ENCODE data around the gene SLC23A3. TPM values are rescaled to one million over a fixed set of nuclear protein-coding genes. Genes with fewer than 3 reads are reported as not detected.

The SLC23A3 gene
- polyA plus RNA-seq, 1 donor = 1.1 TPM

DNA sequence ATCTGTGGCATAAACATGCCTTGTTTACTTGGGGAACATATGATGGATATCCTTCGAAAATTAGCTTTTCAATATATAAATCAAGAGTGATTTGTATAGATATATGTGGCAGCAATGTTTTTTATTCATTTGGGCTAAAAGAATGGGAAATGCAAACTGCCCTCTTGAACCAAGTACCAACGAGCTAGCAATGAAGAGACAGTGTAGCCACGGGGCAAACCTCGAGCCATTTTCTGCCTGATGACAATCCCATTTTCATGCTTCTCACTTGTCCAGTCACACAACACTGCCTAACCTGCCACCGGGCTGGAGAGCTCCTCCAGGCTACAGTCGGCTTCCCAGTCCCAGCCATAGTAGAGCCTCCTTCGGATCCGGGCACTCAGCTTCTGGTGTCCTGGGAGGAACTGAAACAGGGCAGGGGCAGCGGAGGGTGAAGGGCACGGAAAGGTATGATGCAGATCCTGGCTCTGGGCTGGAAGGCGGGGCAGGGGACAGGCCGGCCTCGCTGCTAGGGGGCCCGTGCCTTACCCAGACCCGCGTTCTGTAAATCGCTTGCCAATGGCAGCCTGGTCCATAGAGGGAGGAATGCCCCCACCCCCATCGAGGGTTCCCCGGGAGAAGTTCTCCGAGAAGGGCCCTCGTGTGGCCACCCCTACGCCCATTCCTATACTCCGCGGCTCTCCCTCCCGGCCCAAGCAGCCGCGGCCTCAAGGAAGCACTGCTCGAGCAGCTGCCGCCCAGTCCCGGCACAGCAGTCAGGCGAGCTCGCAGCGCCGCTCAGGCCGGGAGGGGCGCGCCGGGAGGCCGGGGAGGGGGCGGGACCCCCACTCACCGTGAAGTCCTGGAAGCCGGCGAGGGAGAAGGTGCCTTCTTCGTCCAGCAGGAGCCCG lies 6.3 kb upstream of the SLC23A3 start:
- peak; percentile 28 for DNase-seq

GRCh38 chr2:219175486-219175885 lies 5.7 kb upstream of the SLC23A3 start:
- no peak for DNase-seq

GRCh38 chr2:219174801-219175200 lies 5.0 kb upstream of the SLC23A3 start:
- no peak for DNase-seq

DNA sequence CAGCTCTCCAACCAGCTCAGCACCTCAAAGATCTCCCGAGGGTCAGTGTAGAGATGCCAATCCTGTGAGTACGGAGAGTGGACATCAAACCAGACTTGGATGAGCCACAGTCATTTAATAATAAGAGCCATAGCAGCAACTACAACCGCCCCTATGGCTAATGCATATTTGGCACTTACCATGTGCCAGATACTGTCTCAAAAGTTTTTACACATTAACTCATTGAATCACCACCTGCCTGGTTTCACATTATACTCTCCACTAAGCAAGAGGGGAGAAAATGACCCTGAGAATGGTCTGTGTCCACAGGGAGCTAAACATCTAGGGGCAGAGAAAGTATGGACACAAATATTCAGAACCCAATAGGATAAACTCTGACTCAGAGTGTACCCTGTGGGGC lies 4.3 kb upstream of the SLC23A3 start:
- no peak for DNase-seq

DNA sequence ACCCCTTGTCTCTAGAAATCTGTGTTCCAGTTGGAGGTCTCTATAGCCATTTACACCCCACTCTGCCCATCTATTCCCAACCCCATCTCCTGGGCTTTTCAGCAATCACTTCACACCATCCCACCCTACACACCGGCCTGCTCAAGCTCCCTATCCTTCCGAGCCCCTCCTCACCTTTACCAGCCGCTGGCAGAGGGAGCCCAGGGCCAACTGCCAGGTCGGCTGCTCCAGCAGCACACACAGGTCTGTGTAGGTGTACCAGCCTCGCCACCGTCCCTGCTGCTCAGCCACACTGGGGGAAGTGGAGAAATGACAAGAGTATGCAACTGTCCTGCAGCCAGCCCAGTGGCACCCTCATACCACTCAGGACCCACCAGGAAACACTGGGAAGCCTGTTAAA lies 3.3 kb upstream of the SLC23A3 start:
- DNase-seq = no peak

DNA sequence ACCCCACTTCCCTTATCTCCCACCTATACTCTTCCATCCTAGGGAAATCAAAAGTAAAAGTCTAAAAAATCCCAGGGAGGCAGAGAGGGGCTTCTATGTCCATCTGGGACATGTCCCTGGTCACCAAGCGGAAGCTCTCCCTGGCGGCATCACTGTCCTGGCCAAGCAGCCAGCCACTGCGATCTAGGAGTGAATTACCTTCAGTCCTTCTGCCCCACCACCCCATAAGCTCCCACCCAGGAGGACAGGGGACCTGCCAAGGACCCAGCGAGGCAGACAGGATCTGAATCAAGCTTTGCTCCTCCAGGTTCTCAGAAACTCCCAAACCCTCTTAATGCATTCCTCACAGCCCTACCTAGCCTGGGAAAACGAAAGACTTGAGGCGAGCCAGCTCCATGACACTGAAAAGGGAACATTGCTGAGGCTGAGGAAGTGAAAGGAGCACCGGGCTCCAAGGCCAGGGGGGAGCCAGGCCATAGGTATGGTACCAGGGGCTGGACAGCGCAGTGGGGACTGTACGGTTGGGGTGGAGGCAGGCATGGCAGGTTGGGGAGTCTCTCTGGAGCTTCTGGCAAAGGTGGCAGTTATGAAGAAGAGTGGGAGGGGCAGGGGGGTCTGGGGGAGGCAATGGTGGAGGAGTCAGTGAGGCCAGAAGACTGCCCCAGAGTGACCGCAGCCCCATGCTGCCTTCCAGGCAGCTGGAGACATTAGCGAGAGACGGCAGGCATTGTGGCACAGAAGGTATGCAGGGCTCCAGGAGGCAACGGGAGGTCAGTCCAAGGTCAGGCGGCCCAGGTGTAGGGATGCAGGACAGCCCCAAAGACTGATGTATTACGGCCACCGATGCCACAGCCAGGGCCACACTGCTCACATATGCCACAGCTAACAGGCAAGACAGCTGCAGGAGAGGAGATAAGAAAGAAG lies 2.7 kb upstream of the SLC23A3 start:
- no peak for DNase-seq

GRCh38 chr2:219171231-219171651 lies 1.4 kb upstream of the SLC23A3 start:
- DNase-seq = peak; percentile 24

GRCh38 chr2:219168932-219169331 lies 897 bp downstream of the SLC23A3 start:
- no peak for DNase-seq

DNA sequence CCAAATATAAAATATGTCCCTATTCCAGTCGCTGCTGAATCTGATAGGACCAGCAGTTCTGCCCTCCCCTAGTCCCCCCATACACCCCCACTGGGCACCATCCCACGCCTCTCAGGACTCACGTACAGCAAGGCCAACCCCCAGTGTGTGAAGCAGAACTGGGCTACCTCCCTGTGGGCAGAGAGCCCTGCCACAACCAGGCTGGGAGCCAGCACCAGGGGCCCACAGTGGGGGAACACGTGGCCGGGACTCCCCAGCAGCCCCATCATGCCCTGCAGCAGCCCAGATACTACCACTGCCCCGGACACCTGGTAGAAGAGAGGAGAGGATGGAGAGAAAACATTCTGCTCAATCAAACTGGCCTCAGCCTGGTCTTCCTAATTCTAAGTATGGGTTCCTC lies 1.3 kb downstream of the SLC23A3 start:
- no peak for DNase-seq

GRCh38 chr2:219167997-219168396 lies 1.8 kb downstream of the SLC23A3 start:
- DNase-seq = no peak

DNA sequence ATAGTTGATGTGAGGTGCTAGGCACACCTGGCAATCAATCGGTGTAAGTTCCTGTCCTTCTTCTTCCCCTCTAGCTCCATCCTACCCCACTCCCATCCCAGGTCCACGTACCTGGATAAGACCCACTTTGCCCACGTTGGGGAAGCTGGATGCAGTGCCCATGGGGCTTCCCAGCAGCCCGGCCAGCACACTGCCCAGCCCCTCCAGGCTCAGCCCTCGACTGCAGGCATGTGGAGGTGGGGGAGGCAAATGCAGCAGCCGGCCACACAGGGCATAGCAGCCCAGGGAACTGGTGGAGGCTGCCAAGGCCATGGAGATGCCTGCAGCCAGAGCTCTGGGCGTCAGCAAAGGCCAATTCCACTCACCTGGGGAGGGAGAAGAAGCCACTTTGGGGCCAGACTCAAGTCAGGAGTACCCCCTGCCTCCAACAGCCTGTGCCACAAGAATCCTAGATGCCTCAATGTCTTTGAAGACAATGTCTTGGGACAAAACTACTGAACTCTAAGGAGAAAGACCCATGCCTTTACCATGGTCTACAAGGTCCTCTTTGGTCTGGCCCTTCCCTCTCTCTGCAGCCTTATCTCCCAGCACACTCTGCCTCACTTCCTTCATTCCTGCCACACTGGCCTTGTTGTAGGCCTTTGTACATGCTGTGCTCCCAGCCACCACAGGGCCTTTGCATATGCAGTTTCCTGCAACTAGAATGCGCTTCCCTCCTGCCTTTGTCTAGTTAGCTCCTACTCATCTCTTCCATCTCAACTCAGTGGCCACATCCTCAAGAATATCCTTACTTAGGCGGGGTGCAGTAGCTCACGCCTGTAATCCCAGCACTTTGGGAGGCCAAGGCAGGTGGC lies 4.5 kb downstream of the SLC23A3 start:
- DNase-seq = no peak

DNA sequence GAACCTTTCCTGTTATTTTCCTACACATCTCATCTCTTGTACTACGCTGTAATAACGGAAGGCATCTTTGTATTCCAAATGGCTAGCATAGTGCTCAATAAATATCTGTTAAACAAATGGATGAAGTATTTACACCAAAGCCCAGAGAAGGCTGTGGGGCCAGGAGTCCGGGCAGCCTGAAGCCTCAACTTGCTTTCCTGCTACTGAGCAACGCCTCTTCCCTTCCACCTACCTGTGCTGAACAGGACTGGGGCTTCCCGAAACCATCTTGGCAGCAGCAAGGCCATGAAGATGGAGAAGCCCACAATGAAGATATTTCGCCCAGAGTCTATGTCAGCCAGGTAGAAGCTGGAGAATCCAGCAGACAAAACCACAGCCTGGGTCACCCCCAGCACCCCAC lies 6.7 kb downstream of the SLC23A3 start:
- no peak for DNase-seq

DNA sequence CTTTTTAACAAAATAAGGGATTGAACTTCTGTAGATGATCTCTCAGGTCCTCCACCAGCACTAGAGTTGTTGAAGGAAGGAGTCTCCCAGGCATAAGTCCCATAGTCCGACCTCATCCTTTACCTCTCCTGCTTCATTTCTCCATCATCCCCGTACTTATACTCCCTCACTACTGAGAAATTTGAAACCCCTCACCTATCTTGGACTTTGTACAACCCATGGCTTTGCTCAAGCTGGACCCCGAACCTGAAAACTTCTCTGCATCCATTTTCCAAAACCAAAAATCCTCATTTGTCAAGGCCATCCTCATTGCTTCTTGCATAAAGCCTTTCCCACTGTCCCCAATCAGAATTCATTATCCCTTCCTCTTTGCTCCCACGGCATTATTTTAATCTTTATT lies 8.7 kb downstream of the SLC23A3 start:
- DNase-seq = no peak

- DNase-seq = peak; percentile 91
Measured at GRCh38 chr2:219160186-219161017, 9.4 kb downstream of the SLC23A3 start, which contains the start of gene NHEJ1. TSS of gene NHEJ1 (minus strand) at chr2:219160815. CDS start at chr2:219158362, 2,453 bp downstream.

DNA sequence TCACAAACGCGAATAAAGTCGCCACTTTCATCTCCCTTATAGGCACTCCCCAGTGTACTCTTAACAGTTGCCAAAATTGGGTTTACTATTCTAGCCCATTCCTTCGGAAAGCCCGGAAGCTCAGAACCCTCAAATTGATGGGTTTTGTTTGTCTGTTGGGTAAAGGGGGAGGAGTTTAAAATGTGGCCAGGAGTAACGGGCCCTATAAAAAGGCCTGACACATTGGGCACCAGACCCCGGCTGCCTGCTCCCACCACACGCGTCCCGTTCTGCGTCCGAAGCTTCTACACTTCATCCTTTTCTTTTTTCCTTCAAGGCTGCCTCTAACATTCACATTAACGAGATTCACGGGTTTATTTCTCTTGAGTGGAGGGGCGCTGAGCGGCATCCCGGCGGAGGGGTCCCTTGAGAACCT lies 10.1 kb downstream of the SLC23A3 start:
- DNase-seq = no peak

DNA sequence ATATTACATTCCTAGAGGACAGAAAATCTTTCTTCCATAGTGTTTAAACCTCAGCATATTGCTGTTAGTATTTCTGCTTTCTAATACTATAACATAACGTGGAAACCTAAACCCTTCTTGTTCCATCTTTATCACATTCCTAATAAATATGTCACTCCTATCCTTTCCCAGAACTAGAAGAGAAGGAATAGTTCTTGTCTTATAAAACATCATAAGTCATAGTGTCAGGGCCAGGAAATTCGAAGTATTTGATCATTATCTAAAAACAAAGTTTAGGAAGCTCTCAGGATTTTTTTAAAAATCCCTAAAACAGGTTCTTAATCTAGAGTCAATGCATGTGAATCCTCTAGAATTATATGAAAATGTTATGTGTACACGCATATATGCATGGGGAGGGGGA lies 11.2 kb downstream of the SLC23A3 start:
- DNase-seq = no peak

- no peak for DNase-seq
Measured at GRCh38 chr2:219158025-219158424, 11.8 kb downstream of the SLC23A3 start.

GRCh38 chr2:219157396-219157795 lies 12.4 kb downstream of the SLC23A3 start:
- DNase-seq = no peak

- peak; percentile 61 for DNase-seq
Measured at GRCh38 chr2:219155054-219155644, 14.7 kb downstream of the SLC23A3 start.

DNA sequence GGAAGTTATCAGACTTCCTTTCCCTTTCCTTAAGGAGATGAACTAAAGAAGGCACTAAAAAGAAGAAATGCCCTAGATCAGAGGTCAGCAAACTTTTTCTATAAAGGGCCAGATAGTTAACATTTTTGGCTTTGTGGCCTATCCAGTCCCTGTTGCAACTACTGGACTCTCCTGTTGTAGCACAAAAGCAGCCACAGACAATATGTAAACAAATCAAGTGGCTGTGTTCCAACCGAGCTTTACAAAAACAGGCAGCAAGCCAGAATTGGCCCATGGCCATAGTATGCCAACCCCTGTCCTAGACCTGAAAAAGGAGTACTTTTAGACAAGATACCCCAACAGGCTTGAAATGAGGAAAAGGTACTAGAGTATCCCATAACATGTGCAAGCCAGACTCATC lies 20.2 kb downstream of the SLC23A3 start:
- no peak for DNase-seq

DNA sequence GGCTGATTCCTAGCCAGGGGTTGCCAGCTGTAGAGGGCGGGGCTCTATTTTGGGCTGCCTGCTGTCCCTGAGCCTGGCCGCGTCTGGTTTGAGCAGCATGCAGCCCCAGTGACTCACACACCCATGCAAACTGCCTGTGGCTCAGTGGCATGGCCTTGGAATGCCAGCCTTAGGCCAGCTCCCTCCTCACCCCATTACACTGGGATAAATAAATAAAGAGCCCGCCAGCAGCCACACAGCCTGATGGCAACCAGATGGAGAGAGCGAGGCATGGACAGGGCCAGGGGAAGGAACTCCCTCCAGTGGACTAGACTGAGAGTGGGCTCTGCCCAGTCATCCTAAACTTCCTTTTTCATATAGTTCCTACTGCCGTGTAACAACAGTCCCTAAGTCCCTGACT lies 27.5 kb downstream of the SLC23A3 start:
- DNase-seq = no peak
